ENCODE data around the gene ERICH3.
"Not testable (repeated sequence)": the region's sequence is repeated elsewhere in the genome, so short reads cannot be mapped to it uniquely, and the experiment has no call there.

ERICH3 gene

DNA sequence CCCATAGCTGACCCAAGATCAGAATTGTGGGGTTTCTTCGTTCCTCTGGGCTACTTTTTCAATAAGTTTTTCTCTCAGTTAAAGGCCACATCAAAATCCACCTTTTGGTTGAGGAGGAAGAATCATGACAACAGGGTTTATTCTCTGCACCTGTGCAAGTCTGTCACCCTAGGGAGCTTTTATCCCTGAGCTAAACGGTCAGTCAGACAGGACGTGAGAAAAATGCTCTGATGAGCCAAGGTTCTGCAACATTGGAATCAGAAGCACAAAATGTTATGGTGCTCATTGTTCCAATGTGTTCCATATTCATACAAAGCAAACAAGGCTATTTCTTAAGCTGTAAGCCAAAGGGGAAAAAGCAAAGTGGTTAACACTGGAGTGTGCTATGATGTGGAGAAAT lies 7.4 kb upstream of the ERICH3 start:
- no peak for DNase-seq (ENCODE audit: low read depth in 3 of 3)

GRCh38 chr1:74679811-74680210 lies 6.2 kb upstream of the ERICH3 start:
- DNase-seq (ENCODE audit: low read depth in 3 of 3), result no peak

DNA sequence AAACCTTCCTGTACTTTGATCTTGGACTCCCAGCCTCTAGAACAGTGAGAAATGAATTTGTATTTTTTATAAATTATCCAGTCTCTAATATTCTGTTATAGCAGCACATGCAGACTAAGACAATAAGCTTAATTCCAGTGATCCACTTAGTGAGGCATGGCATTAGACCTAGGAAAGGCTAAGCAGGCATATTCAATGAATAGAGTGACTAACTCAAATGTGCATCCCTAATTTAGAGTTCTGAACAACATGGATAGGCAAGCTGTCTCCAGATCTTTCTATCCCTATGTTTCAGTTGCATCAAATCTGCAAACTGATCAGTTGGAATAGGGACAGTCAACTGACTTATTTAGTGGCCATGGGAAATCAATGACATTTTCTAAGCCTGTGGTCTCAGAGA lies 4.3 kb upstream of the ERICH3 start:
- DNase-seq (ENCODE audit: low read depth in 3 of 3), result no peak

- no peak for DNase-seq (ENCODE audit: low read depth in 3 of 3)
Measured at GRCh38 chr1:74674278-74675048, 871 bp upstream of the ERICH3 start.

DNA sequence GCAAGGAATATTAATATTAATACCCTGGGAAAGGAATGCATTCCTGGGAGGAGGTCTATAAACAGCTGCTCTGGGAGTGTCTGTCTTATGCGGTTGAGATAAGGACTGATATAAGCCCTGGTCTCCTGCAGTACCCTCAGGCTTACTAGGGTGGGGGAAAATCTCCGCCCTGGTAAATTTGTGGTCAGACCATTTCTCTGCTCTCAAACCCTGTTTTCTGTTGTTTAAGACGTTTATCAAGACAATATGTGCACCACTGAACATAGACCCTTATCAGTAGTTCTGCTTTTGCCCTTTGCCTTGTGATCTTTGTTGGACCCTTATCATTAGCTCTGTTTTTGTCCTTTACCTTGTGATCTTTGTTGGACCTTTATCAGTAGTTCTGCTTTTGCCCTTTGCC lies 2.7 kb downstream of the ERICH3 start:
- not testable (repeated sequence) for DNase-seq (ENCODE audit: low read depth in 3 of 3)

DNA sequence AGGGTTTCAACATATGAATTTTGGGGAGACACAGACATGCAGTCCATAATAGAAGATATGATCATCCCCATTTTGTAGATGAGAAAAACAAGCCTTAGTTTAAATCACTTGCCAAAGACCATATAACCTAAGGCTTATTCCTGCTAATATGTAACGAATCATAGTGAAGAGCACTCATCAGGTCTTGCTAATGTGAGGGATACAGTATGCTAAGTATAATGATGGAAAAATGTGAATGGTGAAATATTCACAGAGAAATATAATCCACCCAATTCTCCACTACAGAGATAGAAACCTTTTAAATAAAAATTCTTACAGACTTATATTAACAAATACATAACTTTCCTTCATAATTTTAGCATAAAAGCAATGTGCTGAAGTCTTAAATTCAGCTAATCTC lies 18.9 kb downstream of the ERICH3 start:
- no peak for DNase-seq (ENCODE audit: low read depth in 3 of 3)

GRCh38 chr1:74652711-74653139 lies 20.9 kb downstream of the ERICH3 start:
- DNase-seq (ENCODE audit: low read depth in 3 of 3), result no peak

GRCh38 chr1:74650561-74650960 lies 23.0 kb downstream of the ERICH3 start:
- DNase-seq (ENCODE audit: low read depth in 3 of 3), result no peak

DNA sequence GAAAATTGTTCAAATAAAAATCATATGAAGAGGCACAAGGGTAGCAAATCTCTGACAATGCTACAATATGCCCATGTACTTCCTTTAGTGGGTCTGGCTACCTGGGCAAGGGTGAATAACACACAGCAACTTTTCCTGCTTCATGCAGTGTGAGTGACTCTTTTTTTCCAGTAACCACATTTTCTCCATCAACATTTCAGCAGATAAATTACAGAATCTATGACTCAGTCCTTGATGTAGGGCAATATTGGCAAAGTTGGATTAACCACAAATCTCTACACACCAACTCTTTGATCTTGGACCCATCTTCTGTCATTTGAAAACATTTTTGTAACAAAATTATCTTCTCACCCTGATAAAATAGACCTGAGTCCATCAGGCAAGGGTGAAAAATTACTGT lies 31.7 kb downstream of the ERICH3 start:
- DNase-seq (ENCODE audit: low read depth in 3 of 3), result no peak

DNA sequence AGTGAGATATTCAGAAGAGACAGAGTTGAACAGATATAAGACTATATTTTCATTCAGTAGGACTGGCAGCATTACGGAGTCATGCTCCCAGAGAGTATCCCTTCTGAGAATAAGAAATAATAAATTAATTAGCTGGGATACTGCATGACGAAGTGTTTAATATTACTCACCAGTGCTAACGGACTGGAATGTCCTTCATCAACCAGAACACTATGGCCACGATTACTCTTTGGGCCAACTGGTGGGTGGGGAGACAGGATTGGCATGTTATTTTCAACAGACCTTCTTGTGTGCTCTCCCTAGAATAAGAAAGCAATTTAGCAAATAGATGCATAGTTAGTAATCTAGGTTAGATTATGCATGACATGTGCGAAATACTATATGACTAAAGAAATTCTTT lies 32.4 kb downstream of the ERICH3 start:
- no peak for DNase-seq (ENCODE audit: low read depth in 3 of 3)

DNA sequence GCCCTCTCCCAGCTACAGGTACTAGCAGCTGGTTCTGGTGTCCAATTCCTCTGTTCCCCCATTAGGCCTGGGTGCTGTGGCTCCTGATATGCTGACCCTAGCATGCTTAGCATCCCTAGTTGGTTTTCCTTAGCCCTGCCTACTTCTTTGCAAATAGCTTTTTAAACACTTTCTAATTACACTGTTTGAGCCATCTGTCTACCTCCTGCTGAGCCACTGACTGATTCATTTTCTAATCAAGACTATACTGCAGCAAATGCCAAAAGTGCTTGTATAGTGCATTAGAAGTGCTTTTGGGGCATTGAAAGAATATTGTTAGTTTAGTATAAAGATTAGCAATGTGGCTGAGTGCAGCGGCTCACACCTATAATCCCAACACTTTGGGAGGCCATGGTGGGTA lies 36.3 kb downstream of the ERICH3 start:
- DNase-seq (ENCODE audit: low read depth in 3 of 3), result no peak

DNA sequence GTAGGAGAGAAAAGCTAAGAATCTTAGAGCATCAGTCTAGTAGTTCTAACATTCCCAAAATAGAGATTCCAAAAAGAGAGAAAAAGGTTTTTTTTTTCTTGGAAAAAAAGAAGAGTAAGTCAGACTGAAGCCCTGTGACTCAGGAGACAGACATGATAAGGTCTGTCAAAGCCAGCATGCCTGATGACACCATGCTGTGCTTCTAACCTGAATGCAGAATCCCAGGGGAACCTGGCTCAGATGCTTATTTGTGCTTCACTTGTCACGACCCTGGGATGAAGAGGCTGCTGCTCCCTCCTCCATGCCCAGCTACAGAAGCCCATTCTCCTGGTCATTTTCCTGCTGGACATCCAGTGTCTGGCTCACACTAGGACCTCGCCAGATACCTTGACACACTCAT lies 44.3 kb downstream of the ERICH3 start:
- no peak for DNase-seq (ENCODE audit: low read depth in 3 of 3)

- no peak for DNase-seq (ENCODE audit: low read depth in 3 of 3)
Measured at GRCh38 chr1:74623716-74624115, 49.9 kb downstream of the ERICH3 start.

GRCh38 chr1:74620242-74620641 lies 53.4 kb downstream of the ERICH3 start:
- DNase-seq (ENCODE audit: low read depth in 3 of 3), result no peak

GRCh38 chr1:74618974-74619373 lies 54.6 kb downstream of the ERICH3 start:
- DNase-seq (ENCODE audit: low read depth in 3 of 3), result no peak

DNA sequence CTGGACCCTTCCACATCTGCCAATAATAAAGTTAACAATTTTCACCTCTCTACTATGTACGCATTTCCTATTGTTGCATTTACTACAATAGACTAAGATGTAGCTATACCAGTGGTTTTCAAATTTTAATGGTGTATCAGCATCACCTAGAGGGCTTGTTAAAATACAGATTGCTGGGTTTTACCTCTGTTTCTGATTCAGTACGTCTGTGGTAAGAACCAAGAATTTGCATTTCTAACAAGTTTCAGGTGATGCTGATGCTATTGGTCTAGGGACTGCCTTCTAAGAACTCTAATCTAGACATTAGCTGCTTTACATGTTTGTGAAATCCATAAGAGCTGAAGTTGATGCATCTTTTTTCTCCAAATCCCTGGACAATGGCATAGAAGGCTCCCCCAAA lies 59.7 kb downstream of the ERICH3 start:
- no peak for DNase-seq (ENCODE audit: low read depth in 3 of 3)

DNA sequence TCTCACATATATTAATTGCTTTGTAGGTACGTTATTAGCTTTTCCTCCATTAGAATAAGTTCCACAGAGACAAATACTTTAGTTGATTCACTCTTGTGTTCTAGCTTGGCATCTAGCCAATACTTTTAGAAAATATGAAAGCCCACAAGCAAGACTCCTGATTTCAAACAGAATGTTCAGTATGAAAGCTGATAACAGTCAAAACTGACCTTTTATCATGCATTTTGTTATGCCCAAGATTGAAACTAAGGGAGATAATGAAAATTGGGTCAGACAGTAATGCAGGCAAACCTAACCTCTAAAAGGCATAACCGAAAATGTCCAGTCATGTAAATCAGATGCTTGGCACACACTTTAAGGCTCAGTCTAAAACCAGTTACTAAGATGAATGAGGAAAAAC lies 61.7 kb downstream of the ERICH3 start:
- no peak for DNase-seq (ENCODE audit: low read depth in 3 of 3)

DNA sequence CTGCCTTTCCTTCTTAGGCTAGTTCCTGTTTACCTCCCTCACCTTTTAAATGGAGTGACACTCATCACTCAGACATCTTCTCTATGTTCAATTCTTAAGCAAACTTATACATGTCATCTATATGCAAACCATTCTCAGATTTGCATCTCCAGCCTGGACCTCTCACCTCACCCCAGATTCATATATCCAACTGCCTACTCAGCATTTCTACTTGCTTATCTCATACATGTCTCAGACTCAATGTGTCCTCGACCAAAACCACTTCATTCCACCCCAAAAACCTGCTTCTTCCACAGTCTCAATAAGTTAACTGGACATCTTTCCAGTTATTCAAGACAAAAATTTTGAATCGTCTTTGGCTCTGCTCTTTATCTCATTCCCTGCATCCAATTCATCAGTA lies 62.6 kb downstream of the ERICH3 start:
- DNase-seq (ENCODE audit: low read depth in 3 of 3), result no peak

GRCh38 chr1:74609810-74610371 lies 63.7 kb downstream of the ERICH3 start:
- no peak for DNase-seq (ENCODE audit: low read depth in 3 of 3)

DNA sequence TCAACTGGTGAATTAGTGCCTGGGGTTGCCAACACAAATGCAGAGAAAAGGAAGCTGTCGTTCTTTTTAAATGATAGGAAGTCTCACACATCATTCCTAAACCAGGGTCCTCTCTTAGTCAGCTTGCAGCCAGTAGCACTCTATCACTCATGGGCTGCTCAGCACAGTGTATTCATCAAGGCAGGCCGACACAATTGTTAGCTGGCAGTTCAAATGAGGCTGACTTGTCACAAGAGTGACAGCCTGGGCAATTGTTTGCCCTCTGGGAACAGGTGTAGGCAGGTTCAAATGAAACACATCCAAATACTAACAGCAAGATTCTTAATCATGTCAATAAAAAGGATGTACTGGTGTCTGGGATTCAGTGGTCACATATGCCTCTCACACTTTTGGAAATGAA lies 76.9 kb downstream of the ERICH3 start:
- DNase-seq (ENCODE audit: low read depth in 3 of 3), result no peak

- no peak for DNase-seq (ENCODE audit: low read depth in 3 of 3)
Measured at GRCh38 chr1:74593887-74594866, 79.4 kb downstream of the ERICH3 start.

DNA sequence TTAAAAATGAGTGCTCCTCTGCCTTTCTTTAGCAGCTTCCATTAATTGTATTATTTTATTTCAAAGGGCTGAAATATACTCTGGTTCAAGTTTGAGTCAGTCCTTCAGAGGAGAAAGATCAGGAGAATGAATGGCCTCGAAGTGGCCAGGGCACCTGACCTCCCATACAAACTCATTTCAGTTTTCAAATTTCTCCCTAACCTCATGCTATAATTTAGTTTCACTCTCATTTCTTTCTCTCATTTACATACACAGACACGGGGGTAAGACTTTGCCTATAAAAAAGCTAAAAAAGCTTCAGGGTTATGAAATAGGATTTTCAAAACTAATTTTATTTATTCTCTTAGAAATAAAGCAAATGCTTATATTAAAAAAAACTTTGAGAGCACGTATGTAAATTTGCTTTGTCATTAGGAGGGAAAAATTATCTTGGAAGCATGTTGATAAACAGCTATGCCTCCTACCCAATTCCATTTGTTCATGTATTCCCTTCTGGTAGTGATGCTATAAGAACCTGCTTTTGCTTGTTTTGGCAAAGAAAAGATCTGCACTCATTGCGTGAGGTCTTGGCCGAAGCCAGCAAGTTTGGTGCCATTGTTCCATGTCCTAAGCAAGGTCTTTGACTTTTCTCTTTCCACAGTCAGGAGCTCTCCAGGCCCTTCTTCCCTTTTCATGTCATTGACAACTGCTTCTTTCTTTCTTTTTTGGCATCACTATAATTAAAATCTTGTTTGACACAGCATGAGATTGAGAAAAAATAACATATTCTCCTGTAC lies 80.8 kb downstream of the ERICH3 start:
- DNase-seq (ENCODE audit: low read depth in 3 of 3), result no peak

Data from stimulated activated CD4-positive, alpha-beta T cell treated with anti-CD3 and anti-CD28 coated beads, TNF-alpha, amount 100 ng/mL, for 48 hours (primary cell).